Glomerular visceral epithelial cell (primary cell): ENCODE results near the gene MORN3.
A peak's percentile ranks its signal among the peaks of the same experiment; 100 is the strongest.
"Not testable (repeated sequence)": the region's sequence is repeated elsewhere in the genome, so short reads cannot be mapped to it uniquely, and the experiment has no call there.

Source experiments
- DNase-seq: peaks from one replicate; pipeline ENCODE4 v3.0.0-alpha.2; 2016; ENCODE audit errors: extremely low spot score

MORN3 gene

DNA sequence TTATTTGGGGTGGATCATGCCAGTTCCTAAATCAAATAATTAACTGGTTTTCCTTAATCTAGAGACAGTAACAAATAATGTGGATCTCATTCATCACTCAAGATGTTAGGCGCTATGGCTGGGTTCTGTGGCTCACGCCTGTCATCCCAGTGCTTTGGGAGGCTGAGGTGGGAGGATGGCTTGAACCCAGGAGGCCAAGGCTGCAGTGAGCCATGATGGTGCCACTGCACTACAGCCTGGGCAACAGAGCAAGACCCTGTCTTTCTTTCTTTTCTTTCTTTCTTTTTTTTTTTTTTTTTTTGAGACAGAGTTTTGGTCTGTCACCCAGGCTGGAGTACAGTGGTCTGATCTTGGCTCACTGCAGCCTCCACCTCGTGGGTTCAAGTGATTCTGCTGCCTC is 23.3 kb upstream of the MORN3 start:
- DNase-seq = not testable (repeated sequence)

DNA sequence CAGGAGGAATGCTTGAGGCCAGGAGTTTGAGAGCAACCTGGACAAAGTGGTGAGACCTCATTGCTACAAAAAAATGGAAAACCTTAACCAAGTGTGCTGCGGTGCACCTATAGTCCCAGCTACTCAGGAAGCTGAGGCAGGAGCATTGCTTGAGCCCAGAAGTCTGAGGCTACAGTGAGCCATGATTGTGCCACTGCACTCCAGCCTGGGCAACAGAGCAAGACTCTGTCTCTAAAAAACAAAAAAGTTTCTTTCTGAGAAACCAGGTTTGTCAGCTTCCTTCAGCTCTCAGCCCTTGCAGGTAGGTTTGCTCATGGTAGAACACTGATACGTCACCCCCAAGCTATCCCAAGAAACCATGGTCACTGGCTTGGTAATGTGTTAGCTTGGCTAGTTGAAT is 20.0 kb upstream of the MORN3 start:
- DNase-seq = no peak

- DNase-seq = no peak
Measured at GRCh38 chr12:121688966-121689365, 19.5 kb upstream of the MORN3 start.

- not testable (repeated sequence) for DNase-seq
Measured at GRCh38 chr12:121679661-121680197, 10.3 kb upstream of the MORN3 start.

GRCh38 chr12:121678716-121679300 is 9.4 kb upstream of the MORN3 start:
- no peak for DNase-seq

- no peak for DNase-seq
Measured at GRCh38 chr12:121678305-121678704, 8.9 kb upstream of the MORN3 start.

- no peak for DNase-seq
Measured at GRCh38 chr12:121676190-121676589, 6.7 kb upstream of the MORN3 start.

DNA sequence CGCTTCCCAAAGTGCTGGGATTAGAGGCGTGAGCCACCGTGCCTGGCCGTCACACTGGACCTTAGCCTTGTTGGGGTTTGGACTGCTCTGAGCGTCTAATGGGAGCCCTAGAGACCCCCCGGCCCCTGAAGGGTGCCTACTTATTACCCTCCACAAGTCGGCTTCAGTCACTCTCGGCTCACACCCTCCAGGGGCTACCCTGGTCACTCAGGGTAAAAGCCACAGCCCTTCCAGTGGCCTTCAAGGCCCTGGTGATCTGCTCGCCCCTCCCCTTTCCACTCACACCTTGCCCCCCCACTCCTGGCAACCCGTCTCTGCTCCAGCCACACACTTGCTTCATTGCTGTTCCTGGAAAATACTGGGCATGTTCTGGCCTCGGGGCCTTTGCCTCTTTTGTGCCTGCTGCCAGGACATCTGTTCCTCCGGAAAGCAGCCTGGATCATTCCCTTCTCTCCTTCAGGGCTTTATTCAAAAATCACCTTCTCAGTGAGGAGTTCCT is 3.6 kb upstream of the MORN3 start:
- no peak for DNase-seq

DNA sequence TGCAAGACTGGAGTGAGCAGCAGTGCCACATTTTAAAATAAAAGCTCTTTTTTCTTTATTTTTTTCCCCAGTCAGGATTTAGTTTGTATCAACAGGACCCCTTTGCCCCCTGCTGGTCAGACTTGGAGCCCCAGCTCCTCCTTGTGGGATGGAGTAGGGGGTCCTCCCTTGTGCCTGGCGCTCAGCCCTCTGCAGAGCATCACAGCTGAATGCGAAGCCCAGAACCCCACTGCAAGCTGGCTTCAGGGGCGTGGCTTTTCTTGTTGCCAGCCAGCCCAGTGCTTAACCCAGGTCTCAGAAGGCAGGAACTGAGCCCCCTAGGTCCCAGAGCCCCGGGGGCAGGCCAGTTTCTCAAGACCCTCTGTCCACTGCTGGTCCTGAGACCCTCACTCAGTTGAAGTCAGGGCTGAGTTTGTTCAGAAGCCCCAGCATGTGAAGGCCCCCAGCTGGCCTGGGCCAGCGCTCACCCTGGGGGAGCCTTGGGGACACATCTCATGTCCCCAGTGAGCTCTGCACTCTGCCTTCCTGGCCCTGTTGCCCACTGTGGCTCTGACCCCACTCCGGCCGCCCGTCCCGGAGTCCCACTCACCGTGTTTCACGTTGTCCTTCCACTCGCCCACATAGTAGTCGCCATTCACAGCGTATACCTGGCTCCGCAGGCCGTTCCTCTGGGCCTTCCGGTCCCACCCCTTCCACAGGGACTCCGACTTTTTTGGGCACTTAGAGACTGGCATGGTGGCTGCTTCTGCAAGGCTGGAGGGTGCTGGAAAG is 519 bp downstream of the MORN3 start:
- peak; percentile 23 for DNase-seq

DNA sequence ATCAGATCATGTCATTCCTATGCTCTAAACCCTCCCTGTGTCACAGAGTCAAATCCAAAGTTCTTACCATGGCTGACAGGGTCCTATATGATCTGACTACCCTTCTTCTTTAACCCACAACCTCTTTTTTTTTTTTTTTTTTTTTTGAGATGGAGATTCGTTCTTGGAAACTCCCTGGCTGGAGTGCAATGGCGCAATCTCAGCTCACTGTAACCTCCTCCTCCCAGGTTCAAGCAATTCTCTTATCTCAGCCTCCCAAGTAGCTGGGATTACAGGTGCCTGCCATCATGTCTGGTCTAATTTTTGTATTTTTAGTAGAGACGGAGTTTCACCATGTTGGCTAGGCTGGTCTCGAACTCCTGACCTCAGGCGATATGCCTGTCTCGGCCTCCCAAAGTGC is 2.6 kb downstream of the MORN3 start:
- not testable (repeated sequence) for DNase-seq

- DNase-seq = no peak
Measured at GRCh38 chr12:121663610-121663929, 5.9 kb downstream of the MORN3 start.

DNA sequence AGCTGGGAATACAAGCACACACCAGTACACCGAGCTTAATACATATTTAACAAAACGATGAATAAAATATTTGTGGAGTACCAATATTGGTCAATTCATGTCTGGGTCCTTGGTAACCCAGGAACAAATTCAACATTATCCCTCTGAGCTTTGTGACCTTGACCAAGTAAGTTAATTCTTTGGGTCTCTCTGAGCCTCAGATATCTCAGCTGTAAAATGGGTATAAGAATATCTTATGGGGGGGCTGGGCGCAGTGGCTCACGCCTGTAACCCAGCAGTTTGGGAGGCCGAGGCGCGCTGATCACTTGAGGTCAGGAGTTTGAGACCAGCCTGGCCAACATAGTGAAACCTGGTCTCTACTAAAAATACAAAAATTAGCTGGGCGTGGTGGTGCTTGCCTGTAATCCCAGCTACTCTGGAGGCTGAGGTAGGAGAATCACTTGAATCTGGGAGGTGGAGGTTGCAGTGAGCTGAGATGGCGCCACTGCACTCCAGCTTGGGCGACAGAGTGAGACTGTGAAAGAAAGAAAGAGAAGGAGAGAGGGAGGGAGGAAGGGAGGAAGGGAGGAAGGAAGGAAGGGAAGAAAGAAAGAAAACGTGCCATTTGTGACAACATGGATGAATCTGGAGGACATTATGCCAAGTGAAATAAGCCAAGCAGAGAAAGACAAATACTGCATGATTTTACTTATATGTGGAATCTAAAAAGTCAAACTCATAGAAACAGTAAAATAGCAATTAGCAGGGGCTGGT is 7.9 kb downstream of the MORN3 start:
- DNase-seq = not testable (repeated sequence)

DNA sequence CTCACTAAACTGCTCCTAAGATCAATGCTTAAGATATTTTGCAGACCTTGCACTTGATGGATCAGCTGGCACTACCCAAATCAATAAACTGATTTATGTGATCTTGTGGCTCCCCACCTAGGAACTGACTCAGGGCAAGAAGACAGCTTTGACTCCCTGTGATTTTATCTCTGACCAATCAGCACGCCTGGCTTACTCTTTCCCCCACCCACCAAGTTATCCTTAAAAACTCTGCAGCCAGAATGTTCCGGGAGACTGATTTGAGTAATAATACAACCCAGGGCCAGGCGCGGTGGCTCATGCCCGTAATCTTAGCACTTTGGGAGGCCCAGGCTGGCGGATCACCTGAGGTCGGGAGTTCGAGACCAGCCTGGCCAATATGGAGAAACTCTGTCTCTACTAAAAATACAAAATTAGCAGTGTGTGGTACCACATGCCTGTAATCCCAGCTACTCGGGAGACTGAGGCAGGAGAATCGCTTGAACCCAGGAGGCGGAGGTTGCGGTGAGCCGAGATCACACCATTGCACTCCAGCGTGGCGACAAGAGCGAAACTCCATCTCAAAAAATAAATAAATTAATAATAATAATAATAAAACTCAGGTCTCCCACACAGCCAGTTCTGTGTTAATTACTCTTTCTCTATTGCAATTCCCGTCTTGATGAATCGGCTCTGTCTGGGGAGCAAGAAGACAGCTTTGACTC is 12.0 kb downstream of the MORN3 start:
- DNase-seq = no peak

DNA sequence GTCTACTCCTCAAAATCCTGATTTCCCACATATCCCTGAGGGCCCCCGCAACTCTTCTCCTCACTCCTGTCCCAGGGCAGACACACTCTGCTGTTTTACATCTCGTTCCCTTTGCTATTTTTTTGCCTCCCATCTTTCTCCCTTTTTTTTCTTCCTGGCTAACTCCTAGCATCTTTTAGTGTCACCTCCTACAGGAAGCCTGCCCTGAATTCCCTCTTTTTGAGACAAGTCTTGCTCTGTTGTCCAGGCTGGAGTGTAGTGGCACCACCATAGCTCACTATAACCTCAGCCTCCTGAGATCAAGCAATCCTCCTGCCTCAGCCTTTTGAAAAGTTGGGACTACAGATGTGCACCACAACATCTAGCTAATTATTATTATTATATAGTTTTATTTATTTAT is 13.3 kb downstream of the MORN3 start:
- DNase-seq = no peak

GRCh38 chr12:121653999-121654398 is 15.5 kb downstream of the MORN3 start:
- DNase-seq = no peak

DNA sequence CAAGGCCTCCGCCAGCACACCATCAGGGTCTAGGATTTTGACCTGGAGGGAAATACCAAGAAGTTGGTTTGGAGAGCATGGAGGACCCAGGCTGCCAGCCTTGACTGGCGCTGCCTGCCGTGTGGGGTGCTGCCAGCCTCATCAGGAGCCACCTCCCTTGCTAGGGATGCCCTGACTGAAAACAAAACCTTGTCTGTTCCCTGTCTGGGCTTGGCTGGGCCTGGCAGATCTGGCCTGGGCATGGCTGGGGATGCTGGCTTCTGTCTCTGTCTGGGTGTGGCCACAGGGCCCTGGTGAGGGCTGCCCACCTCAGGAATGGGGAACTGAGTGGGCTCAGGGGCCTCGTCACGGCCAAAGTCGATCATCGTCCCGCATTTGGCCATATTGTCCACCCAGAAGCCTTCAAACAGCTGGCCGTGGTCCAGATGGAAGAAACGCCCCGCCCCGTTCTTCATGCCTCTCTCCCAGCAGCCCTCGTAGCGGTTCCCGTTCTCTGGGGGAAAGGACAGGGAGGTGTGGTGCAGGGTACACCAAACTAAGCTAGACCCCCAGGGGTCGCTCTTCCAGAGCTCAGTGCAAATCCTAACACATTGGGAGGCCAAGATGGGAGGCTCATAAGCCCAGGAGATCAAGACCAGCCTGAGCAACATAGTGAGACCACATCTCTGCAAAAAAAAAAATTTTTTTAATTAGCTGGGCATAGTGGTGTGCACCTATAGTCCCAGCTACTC is 16.5 kb downstream of the MORN3 start:
- no peak for DNase-seq

DNA sequence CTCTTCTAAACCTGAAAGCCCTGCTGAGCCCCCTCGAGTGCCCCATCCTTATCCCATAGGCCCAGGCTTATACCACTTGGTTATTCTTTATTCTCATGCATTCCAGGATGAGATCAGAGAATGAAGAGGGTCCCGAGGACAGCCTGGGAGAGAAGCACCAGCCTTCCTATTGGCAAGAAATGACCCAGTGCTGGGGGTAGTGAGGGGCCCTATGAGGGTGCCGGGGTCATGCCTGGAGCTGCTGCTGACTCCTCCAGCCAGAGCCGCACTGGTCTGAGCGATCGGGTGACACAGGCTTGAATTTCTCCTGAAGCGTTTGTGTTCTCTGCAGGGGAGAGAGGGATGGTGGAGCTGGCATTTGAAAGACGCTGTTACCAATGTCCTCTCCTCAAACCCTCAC is 18.1 kb downstream of the MORN3 start:
- DNase-seq = no peak

- no peak for DNase-seq
Measured at GRCh38 chr12:121649819-121650353, 19.6 kb downstream of the MORN3 start.

GRCh38 chr12:121649322-121649721 is 20.1 kb downstream of the MORN3 start:
- no peak for DNase-seq

DNA sequence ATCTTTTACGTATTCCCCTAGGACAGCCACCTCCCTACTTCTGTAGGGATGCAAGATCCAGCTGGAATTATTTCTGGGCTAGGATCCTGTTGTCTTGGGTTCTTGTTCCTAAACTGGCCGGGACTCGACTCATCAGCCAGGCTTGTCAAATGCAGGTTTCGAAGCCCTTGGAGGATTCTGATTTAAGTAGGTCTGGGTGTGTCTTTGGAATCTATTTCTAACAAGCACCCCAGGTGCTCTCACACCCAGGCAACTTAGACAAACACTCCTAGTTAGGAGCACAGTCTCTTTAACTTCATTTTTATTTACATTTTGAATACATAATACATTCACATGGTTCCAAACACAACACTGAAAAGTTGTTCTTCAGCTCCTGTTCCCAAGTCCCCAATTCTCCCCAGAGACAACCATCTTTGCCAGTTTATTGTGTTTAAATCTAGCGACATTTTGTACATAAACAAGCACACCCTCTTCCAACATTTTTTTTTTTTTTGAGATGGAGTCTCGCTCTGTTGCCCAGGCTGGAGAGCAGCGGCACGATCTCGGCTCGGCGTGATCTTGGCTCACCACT is 20.9 kb downstream of the MORN3 start:
- no peak for DNase-seq

- DNase-seq = no peak
Measured at GRCh38 chr12:121641343-121641630, 28.2 kb downstream of the MORN3 start.
